ENCODE results near the gene VIPR2.

- TF ChIP-seq, protein P1, sequence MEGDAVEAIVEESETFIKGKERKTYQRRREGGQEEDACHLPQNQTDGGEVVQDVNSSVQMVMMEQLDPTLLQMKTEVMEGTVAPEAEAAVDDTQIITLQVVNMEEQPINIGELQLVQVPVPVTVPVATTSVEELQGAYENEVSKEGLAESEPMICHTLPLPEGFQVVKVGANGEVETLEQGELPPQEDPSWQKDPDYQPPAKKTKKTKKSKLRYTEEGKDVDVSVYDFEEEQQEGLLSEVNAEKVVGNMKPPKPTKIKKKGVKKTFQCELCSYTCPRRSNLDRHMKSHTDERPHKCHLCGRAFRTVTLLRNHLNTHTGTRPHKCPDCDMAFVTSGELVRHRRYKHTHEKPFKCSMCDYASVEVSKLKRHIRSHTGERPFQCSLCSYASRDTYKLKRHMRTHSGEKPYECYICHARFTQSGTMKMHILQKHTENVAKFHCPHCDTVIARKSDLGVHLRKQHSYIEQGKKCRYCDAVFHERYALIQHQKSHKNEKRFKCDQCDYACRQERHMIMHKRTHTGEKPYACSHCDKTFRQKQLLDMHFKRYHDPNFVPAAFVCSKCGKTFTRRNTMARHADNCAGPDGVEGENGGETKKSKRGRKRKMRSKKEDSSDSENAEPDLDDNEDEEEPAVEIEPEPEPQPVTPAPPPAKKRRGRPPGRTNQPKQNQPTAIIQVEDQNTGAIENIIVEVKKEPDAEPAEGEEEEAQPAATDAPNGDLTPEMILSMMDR (conservative IDR thresholded peaks at IDR 0.05), result no peak
- no peak for TF ChIP-seq ZFX (IDR thresholded peaks at IDR 0.05)
Measured at GRCh38 chr7:159097661-159098423, 46.8 kb downstream of the VIPR2 start.
